HUDEP-2 (cell line): ENCODE data around the gene GRAMD1B.
"Not testable (repeated sequence)": the region's sequence is repeated elsewhere in the genome, so short reads cannot be mapped to it uniquely, and the experiment has no call there.

Experiments
- DNase-seq, 76 experiments: peaks; one replicate each; lab custom pipeline; 2025; ENCODE audit not compliant: unreplicated experiment in 76 of 76; lab: John Stamatoyannopoulos, UW

Gene GRAMD1B

GRCh38 chr11:123608945-123609344 is 178.9 kb downstream of the GRAMD1B start:
- no peak for DNase-seq

- DNase-seq, result no peak
Measured at GRCh38 chr11:123611698-123612097, 181.6 kb downstream of the GRAMD1B start.

GRCh38 chr11:123616505-123617198 is 186.6 kb downstream of the GRAMD1B start:
- no peak for DNase-seq

- no peak for DNase-seq
Measured at GRCh38 chr11:123622576-123622975, 192.5 kb downstream of the GRAMD1B start.

GRCh38 chr11:123624974-123625373 is 194.9 kb downstream of the GRAMD1B start:
- DNase-seq, result no peak

GRCh38 chr11:123628936-123629683 is 199.0 kb downstream of the GRAMD1B start:
- no peak for DNase-seq

- DNase-seq, result no peak
Measured at GRCh38 chr11:123630126-123630608, 200.1 kb downstream of the GRAMD1B start.

GRCh38 chr11:123640029-123640428 is 210.0 kb downstream of the GRAMD1B start:
- DNase-seq, result no peak

- DNase-seq, result peak in 32 of 76 experiments; percentile 1 to 37 (median 12)
Measured at GRCh38 chr11:123640677-123641494, 210.8 kb downstream of the GRAMD1B start.

- DNase-seq, result no peak
Measured at GRCh38 chr11:123641495-123641840, 211.4 kb downstream of the GRAMD1B start.

- no peak for DNase-seq
Measured at GRCh38 chr11:123642435-123642834, 212.4 kb downstream of the GRAMD1B start.

- no peak for DNase-seq
Measured at GRCh38 chr11:123645286-123645975, 215.4 kb downstream of the GRAMD1B start.

- DNase-seq, result no peak
Measured at GRCh38 chr11:123650901-123651300, 220.8 kb downstream of the GRAMD1B start.

GRCh38 chr11:123652599-123652998 is 222.5 kb downstream of the GRAMD1B start:
- no peak for DNase-seq

- DNase-seq, result no peak
Measured at GRCh38 chr11:123653483-123653826, 223.4 kb downstream of the GRAMD1B start.

GRCh38 chr11:123653827-123654565 is 223.9 kb downstream of the GRAMD1B start:
- peak in 12 of 76 experiments; percentile 1 to 25 (median 6) for DNase-seq

GRCh38 chr11:123654566-123655081 is 224.6 kb downstream of the GRAMD1B start, which contains the start of gene SCN3B:
Gene SCN3B (minus strand): TSS chr11:123654624. CDS start chr11:123653801, 823 bp downstream.
- peak in 23 of 76 experiments; percentile 0 to 34 (median 10) for DNase-seq

GRCh38 chr11:123659311-123659710 is 229.2 kb downstream of the GRAMD1B start:
- no peak for DNase-seq

GRCh38 chr11:123659965-123660364 is 229.9 kb downstream of the GRAMD1B start:
- not testable (repeated sequence) for DNase-seq

- no peak for DNase-seq
Measured at GRCh38 chr11:123665306-123665705, 235.2 kb downstream of the GRAMD1B start.
